A673 (cell line): ENCODE data around the gene SLC44A3.

Experiments
- CTCF ChIP-seq: fragments of 300-800, 200-600 bp; sonication (generic); conservative IDR thresholded peaks from 2 replicates; pipeline ENCODE4 v1.5.1; 2017; ENCODE audit warnings: low read depth, mild to moderate bottlenecking, antibody characterized with exemption, low read length, moderate library complexity, mixed read lengths
- EZH2 ChIP-seq: fragments of 200-600 bp; sonication (generic); IDR thresholded peaks from 2 replicates; pipeline ENCODE4 v1.6.1; 2017; ENCODE audit warnings: borderline replicate concordance, low read depth, mild to moderate bottlenecking, mixed read lengths, antibody characterized with exemption, low read length; ENCODE audit not compliant: poor library complexity, severe bottlenecking

- no peak for TF ChIP-seq CTCF
- no peak for TF ChIP-seq EZH2
Measured at GRCh38 chr1:94884507-94884906, 64.3 kb downstream of the SLC44A3 start.
